Lower lobe of right lung (tissue), 2 donors: ENCODE measurements around the gene ATXN3. TPM values are rescaled to one million over a fixed set of nuclear protein-coding genes. Genes with fewer than 3 reads are reported as not detected.
A peak's percentile ranks its signal among the peaks of the same experiment; 100 is the strongest.

ENCODE experiments used
- ATAC-seq, 2 donors: fragments of 200-7000 bp; cut with Tn5 transposase; one replicate each; pipeline ENCODE4 v1.9.1; 2020 to 2022; ENCODE audit warnings: mild to moderate bottlenecking in 2 of 2, moderate library complexity in 2 of 2
- DNase-seq: peaks from one replicate; pipeline ENCODE4 v3.0.0-alpha.2; 2020
- H3K27ac ChIP-seq: fragments of 200-600 bp; one replicate; pipeline ENCODE4 v1.8.0; 2022
- H3K27me3 ChIP-seq: fragments of 200-600 bp; one replicate; pipeline ENCODE4 v1.8.0; 2022; ENCODE audit warnings: low read depth
- H3K36me3 ChIP-seq: fragments of 200-600 bp; one replicate; pipeline ENCODE4 v1.8.0; 2022; ENCODE audit warnings: mild to moderate bottlenecking
- H3K4me1 ChIP-seq: fragments of 200-600 bp; one replicate; pipeline ENCODE4 v1.8.0; 2022
- H3K4me3 ChIP-seq: fragments of 200-600 bp; one replicate; pipeline ENCODE4 v1.8.0; 2022; ENCODE audit warnings: mild to moderate bottlenecking
- H3K9me3 ChIP-seq: fragments of 200-600 bp; one replicate; pipeline ENCODE4 v1.8.0; 2022
- CTCF ChIP-seq: fragments of 200-600 bp; IDR thresholded peaks from one replicate; pipeline ENCODE4 v1.8.0; 2022; ENCODE audit warnings: antibody characterized with exemption, mild to moderate bottlenecking
- intact Hi-C: fragments of 100-400 bp; cut with DNase I; formaldehyde crosslinking; loops from one replicate; pipeline ENCODE4 v1.11.0; 2022
- long read RNA-seq: library from polyadenylated mRNA; unstranded; transcript quantifications from one replicate; pipeline ENCODE4 v2.0.0, GENCODE V29; 2021
- total RNA-seq: library from RNA; stranded (reverse); fragmentation: NEBNext Ultra II Directional; extraction: Animal tissue kit (Norgen Biotek cat#: 25700); gene quantifications from one replicate; pipeline ENCODE4 v1.2.1, GENCODE V29; 2021
- donor health status: DM: no; HTN: yes; CAD: no; lungs with severe emphysema.

ATXN3 gene
- total RNA-seq, result 47.9 TPM
- long read RNA-seq, full-length matches to known transcripts, result 20 of 41 reads
- long read RNA-seq, partial matches to known transcripts, result 5 of 41 reads
- long read RNA-seq, other reads (novel, unspliced or antisense), result 16 of 41 reads

DNA sequence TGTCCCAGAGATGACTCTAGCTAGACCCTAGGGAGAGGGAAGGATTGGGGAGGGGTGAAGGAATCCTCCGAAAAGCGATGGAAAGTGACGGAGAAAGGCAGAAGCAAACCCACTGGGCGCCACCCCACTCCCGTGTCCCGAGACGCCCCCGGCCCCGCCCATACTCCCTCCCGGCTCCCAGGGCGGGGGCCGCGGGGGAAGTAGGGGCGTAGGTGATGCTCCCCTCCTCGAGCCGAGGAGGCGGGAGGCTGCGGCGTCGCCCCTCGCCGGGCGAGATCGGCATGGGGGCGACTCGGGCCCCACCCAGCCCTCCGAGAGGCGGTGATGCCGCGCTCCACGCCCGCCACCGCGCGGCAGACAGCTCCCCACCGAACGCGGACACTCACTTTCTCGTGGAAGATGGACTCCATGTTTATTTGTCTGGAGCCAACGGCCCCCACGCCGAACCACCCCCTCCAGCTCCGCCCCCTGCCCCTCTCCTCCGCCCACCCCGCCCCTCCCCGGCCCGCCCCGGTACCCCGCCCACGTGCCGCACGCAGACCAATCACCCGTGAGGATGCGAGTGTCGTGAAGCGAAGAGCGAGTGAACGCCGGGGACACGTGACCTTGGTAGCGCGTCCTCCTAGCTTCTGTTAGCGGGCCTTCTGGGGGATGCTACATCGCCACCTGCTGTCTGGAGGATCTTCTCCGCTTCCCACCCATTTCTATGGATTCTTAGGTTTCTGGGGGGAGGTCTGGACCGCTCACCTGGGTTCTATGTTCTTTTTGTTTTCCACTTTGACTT, at the start of gene ATXN3:
TSS of gene ATXN3 (minus strand) at position 440 of the 784 bp plus-strand sequence. CDS start at position 410, 30 bp downstream.
- peak; percentile 74 for TF ChIP-seq CTCF
- ATAC-seq (peak; percentile 97 to 99), DNase-seq (peak; percentile 99)
- Histone ChIP-seq H3K27ac (peak within 1 kb of the TSS; percentile 92), H3K27me3 (no peaks in the 10 kb centered on the region), H3K4me3 (peak within 1 kb of the TSS; percentile 87), H3K4me1 (peaks cover 36% of the 10 kb centered on the region), H3K9me3 (no peaks in the 10 kb centered on the region), H3K36me3 (no peaks in the 10 kb centered on the region)
- intact Hi-C loops, result no loop called here

- no peak for DNase-seq
- H3K9me3 ChIP-seq, result no peaks in the 10 kb centered on the region
- peaks cover 82% of the 10 kb centered on the region for H3K36me3 ChIP-seq
- no peak overlapping the region for H3K27ac ChIP-seq
- no peak for ATAC-seq
- H3K27me3 ChIP-seq, result no peaks in the 10 kb centered on the region
- H3K4me1 ChIP-seq, result no peaks in the 10 kb centered on the region
- intact Hi-C loops, result no loop called here
- no peak overlapping the region for H3K4me3 ChIP-seq
- no peak for TF ChIP-seq CTCF
These were observed 48.0 kb upstream of the ATXN3 start for GRCh38 chr14:92154283-92154942.

DNA sequence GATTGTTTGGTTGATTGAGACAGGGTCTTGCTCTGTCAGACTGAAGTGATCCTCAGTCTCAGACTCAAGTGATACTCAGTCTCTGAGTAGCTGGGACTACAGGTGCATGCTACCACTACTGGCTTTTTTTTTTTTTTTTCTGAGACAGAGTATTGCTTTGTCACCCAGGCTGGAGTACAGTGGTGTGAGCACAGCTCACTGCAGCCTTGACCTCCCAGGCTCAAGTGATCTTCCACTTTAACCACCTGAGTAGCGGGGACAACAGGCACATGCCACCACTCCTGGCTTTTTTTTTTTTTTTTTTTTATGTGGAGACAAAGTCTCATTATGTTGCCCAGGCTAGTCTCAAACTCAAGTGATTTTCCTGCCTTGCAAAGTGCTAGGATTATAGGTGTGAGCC, 47.2 kb upstream of the ATXN3 start:
- DNase-seq (no peak), ATAC-seq (peak; percentile 78 to 86)
- no peak overlapping the region for H3K27ac ChIP-seq
- intact Hi-C loops, result no loop called here
- no peaks in the 10 kb centered on the region for H3K4me1 ChIP-seq
- peaks cover 81% of the 10 kb centered on the region for H3K36me3 ChIP-seq
- TF ChIP-seq CTCF, result no peak
- H3K27me3 ChIP-seq, result no peaks in the 10 kb centered on the region
- no peak overlapping the region for H3K4me3 ChIP-seq
- no peaks in the 10 kb centered on the region for H3K9me3 ChIP-seq

GRCh38 chr14:92144708-92145107, 38.3 kb upstream of the ATXN3 start:
- Histone ChIP-seq H3K4me1 (no peaks in the 10 kb centered on the region), H3K36me3 (peaks cover 99% of the 10 kb centered on the region), H3K27me3 (no peaks in the 10 kb centered on the region), H3K27ac (no peak overlapping the region), H3K4me3 (no peak overlapping the region), H3K9me3 (no peaks in the 10 kb centered on the region)
- ATAC-seq (no peak), DNase-seq (no peak)
- TF ChIP-seq CTCF, result no peak
- intact Hi-C loops, result no loop called here

DNA sequence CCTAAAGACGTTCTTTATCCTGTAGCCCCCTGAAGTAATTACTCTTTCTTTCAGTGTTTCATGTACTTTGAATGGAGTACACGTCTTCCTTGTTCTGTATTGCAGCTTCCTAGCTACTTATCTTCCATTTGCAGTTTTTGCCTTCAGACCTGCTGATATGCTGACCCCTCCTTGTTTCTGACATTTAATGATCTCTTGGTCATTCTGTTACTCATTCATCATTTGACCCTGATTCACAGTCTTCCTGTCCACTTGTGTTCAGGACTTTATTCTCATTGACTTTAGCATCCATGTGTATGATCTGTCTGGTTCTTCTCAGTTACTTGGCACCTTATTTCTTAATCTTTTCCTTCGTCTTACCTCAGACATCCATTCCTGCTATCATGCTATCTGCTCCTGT, 37.6 kb upstream of the ATXN3 start:
- H3K36me3 ChIP-seq, result peaks cover 99% of the 10 kb centered on the region
- no peak overlapping the region for H3K4me3 ChIP-seq
- no peak for ATAC-seq

More for the DNA sequence above, 37.6 kb upstream of the ATXN3 start:
- Histone ChIP-seq H3K27ac (no peak overlapping the region), H3K4me1 (no peaks in the 10 kb centered on the region), H3K27me3 (no peaks in the 10 kb centered on the region), H3K9me3 (no peaks in the 10 kb centered on the region)
- DNase-seq, result no peak
- intact Hi-C loops, result no loop called here
- no peak for TF ChIP-seq CTCF
